ENCODE data around the gene CLCN6.

The CLCN6 gene

GRCh38 chr1:11822091-11822490 is 16.1 kb downstream of the CLCN6 start:
- TF ChIP-seq CTCF (IDR thresholded peaks at IDR 0.05; ENCODE audit: unreplicated experiment in 3 of 3) = no peak
- H3K27ac Mint-ChIP-seq = no peak overlapping the region
- H3K36me3 Mint-ChIP-seq (ENCODE audit: low read depth) = peaks cover 61% of the 10 kb centered on the region
- H3K4me1 Mint-ChIP-seq = no peaks in the 10 kb centered on the region
- no peaks in the 10 kb centered on the region for H3K9me3 Mint-ChIP-seq
- no peaks in the 10 kb centered on the region for H3K27me3 Mint-ChIP-seq (ENCODE audit: low read depth)
- H3K4me3 Mint-ChIP-seq = no peak overlapping the region

GRCh38 chr1:11823366-11824137 is 17.6 kb downstream of the CLCN6 start:
- Mint-ChIP-seq H3K4me3 (no peak overlapping the region), H3K27me3 (ENCODE audit: low read depth) (no peaks in the 10 kb centered on the region), H3K27ac (no peak overlapping the region), H3K9me3 (no peaks in the 10 kb centered on the region), H3K4me1 (no peaks in the 10 kb centered on the region), H3K36me3 (ENCODE audit: low read depth) (peaks cover 65% of the 10 kb centered on the region)
- TF ChIP-seq CTCF (IDR thresholded peaks at IDR 0.05; ENCODE audit: unreplicated experiment in 3 of 3) = no peak

- H3K4me1 Mint-ChIP-seq = no peaks in the 10 kb centered on the region
- no peaks in the 10 kb centered on the region for H3K9me3 Mint-ChIP-seq
- H3K27ac Mint-ChIP-seq = no peak overlapping the region
- H3K36me3 Mint-ChIP-seq (ENCODE audit: low read depth) = peaks cover 60% of the 10 kb centered on the region
- no peaks in the 10 kb centered on the region for H3K27me3 Mint-ChIP-seq (ENCODE audit: low read depth)
- no peak overlapping the region for H3K4me3 Mint-ChIP-seq
- no peak for TF ChIP-seq CTCF (IDR thresholded peaks at IDR 0.05; ENCODE audit: unreplicated experiment in 3 of 3)
Measured at GRCh38 chr1:11825131-11825530, 19.1 kb downstream of the CLCN6 start.

DNA sequence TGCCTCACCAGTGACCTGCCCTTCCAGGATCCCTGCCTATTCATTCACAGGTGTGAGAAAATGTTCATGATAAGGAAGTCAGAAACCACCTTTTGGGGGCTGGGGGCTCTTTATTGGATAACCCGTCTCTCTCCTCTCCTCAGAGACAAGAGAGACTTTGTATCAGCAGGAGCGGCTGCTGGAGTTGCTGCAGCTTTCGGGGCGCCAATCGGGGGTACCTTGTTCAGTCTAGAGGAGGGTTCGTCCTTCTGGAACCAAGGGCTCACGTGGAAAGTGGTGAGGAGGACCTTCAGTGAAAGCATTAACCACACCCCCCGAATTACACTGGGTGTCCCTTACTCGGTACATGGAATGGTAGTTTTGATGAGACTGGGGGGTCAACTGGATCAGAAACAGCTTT is 21.0 kb downstream of the CLCN6 start:
- Mint-ChIP-seq H3K27ac (no peak overlapping the region), H3K36me3 (ENCODE audit: low read depth) (peaks cover 60% of the 10 kb centered on the region), H3K4me1 (no peaks in the 10 kb centered on the region), H3K4me3 (no peak overlapping the region), H3K9me3 (no peaks in the 10 kb centered on the region), H3K27me3 (ENCODE audit: low read depth) (no peaks in the 10 kb centered on the region)
- TF ChIP-seq CTCF (IDR thresholded peaks at IDR 0.05; ENCODE audit: unreplicated experiment in 3 of 3) = no peak

DNA sequence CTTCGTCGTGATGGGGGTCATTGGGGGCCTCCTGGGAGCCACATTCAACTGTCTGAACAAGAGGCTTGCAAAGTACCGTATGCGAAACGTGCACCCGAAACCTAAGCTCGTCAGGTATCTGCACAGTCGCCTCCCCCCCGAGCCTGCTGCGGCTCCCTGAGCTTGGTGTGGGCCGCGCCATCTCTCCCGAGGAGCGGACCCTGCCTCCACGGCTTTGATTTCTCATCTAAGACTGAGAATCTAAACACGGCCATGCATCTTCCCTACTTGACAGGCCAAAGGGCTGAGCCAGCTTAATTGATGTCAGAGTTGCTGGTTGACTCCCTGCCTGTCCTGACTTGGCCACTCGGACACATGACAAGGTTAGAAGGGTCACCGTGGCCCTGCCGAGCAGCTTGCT is 22.5 kb downstream of the CLCN6 start:
- TF ChIP-seq CTCF (IDR thresholded peaks at IDR 0.05; ENCODE audit: unreplicated experiment in 3 of 3) = no peak
- H3K27me3 Mint-ChIP-seq (ENCODE audit: low read depth) = no peaks in the 10 kb centered on the region
- no peak overlapping the region for H3K27ac Mint-ChIP-seq
- no peak overlapping the region for H3K4me3 Mint-ChIP-seq
- H3K9me3 Mint-ChIP-seq = no peaks in the 10 kb centered on the region
- no peaks in the 10 kb centered on the region for H3K4me1 Mint-ChIP-seq
- H3K36me3 Mint-ChIP-seq (ENCODE audit: low read depth) = peaks cover 65% of the 10 kb centered on the region
